GM12891 (cell line): ENCODE results near the gene GMPR.
"Not testable (repeated sequence)": the region's sequence is repeated elsewhere in the genome, so short reads cannot be mapped to it uniquely, and the experiment has no call there.

Experiments
- POLR2A ChIP-seq: IDR thresholded peaks from 2 replicates; pipeline ENCODE4 v1.6.1; 2011; ENCODE audit warnings: low read depth, low read length, control low read depth
- POLR2AphosphoS5 ChIP-seq: IDR thresholded peaks from 2 replicates; pipeline ENCODE4 v1.6.1; 2011; ENCODE audit warnings: low read depth, low read length, control low read depth
- POU2F2 ChIP-seq: IDR thresholded peaks from 2 replicates; pipeline ENCODE4 v1.6.1; 2011; ENCODE audit warnings: low read depth, mild to moderate bottlenecking, control low read depth, low read length, moderate library complexity
- SPI1 ChIP-seq: IDR thresholded peaks from 2 replicates; pipeline ENCODE4 v1.6.1; 2011; ENCODE audit warnings: low read depth, low read length, control low read depth
- TAF1 ChIP-seq: IDR thresholded peaks from 2 replicates; pipeline ENCODE4 v1.6.1; 2011; ENCODE audit warnings: low read depth, low read length, control low read depth

DNA sequence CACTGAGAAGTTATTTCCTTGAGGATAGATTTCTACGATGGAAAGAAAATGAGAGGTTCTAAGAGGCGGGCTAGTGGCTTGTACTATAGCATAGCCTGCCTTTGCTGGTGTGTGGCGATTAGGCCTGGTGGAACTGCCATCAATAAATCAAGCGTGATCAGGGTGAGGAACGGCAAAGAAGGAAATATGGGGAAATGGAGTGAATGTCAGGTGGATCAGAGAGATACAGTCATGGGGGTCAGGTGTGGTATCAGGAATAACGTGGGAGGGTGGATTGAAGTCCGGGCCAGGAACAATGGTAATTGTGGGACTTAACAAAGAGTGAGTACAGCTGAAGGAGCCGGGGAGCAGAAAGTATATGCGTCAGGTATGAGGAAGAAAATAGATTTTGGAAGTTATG, 22.2 kb downstream of the GMPR start:
- not testable (repeated sequence) for TF ChIP-seq POLR2AphosphoS5, POU2F2, POLR2A, SPI1, TAF1
